K562 (cell line): Measurements from ENCODE around the gene PDZD8. TPM values are rescaled to one million over a fixed set of nuclear protein-coding genes. Genes with fewer than 3 reads are reported as not detected.
A peak's percentile ranks its signal among the peaks of the same experiment; 100 is the strongest.

Experiments used
- ATAC-seq: fragments of 200-7000 bp; cut with Tn5 transposase; 3 replicates; pipeline ENCODE4 v1.9.1; 2020; ENCODE audit warnings: moderate library complexity
- BruUV-seq: library from RNA; stranded (reverse); fragments of 400-500 nt; replicated peaks from 2 replicates; lab custom pipeline; 2021; lab: Mats Ljungman, UMichigan
- CTCF ChIA-PET: fragments of 300-600 bp; formaldehyde crosslinking; extraction: SDS; loops from one replicate; lab custom pipeline; 2021; ENCODE audit warnings: low intra/inter-chr PET ratio; lab: Yijun Ruan, JAX
- POLR2A ChIA-PET: fragments of 300-600, 350-650 bp; sonication (Branson Sonifier 250); formaldehyde crosslinking; extraction: SDS; loops from one replicate; lab custom pipeline; 2021; ENCODE audit warnings: antibody characterized with exemption, inconsistent platforms; lab: Yijun Ruan, JAX
- DNase-seq, 4 experiments: peaks; one replicate each; pipeline versions ENCODE4 v3.0.0 to v3.0.0-alpha.2; 2011 to 2018; ENCODE audit warnings: low spot score in 3 of 4, mixed read lengths in 3 of 4; ENCODE audit errors: extremely low read depth in 1 of 4
- FAIRE-seq: peaks from 2 replicates; lab custom pipeline; 2011; peaks lifted over from hg19 to GRCh38; lab: Jason Lieb, UNC
- H2AFZ ChIP-seq: 2 replicates; pipeline ENCODE4 v1.6.0; 2011; ENCODE audit warnings: low read depth, low read length, control low read depth, inconsistent platforms
- H3K27ac ChIP-seq: fragments of 200-600 bp; 3 replicates; pipeline ENCODE4 v1.8.0; 2011; ENCODE audit warnings: low read depth, mild to moderate bottlenecking, control low read depth, inconsistent platforms, low read length, moderate library complexity, mixed read lengths; ENCODE audit errors: extremely low read depth
- H3K27me3 ChIP-seq, 2 experiments: fragments of 300-600 bp in 1 of 2; 2 replicates in 1 of 2; 3 replicates in 1 of 2; pipeline versions ENCODE4 v1.6.0 to v1.8.0; 2011; ENCODE audit warnings: inconsistent platforms in 2 of 2, low read length in 2 of 2, mild to moderate bottlenecking in 1 of 2, mixed read lengths in 1 of 2, moderate library complexity in 1 of 2; ENCODE audit not compliant: control insufficient read depth in 2 of 2, insufficient read depth in 2 of 2
- H3K36me3 ChIP-seq: fragments of 300-600 bp; 3 replicates; pipeline ENCODE4 v1.8.0; 2011; ENCODE audit warnings: mild to moderate bottlenecking, low read length, inconsistent platforms; ENCODE audit not compliant: control insufficient read depth, insufficient read depth
- H3K4me1 ChIP-seq, 2 experiments: fragments of 200-600 bp in 1 of 2; replicated peaks in 1 of 2; 2 replicates in 1 of 2; 3 replicates in 1 of 2; pipeline versions ENCODE4 v1.5.1 to v1.8.0; 2011; ENCODE audit warnings: inconsistent platforms in 2 of 2, low read length in 2 of 2, mild to moderate bottlenecking in 1 of 2, mixed read lengths in 1 of 2, moderate library complexity in 1 of 2; ENCODE audit not compliant: control insufficient read depth in 2 of 2, insufficient read depth in 2 of 2
- H3K4me2 ChIP-seq: 2 replicates; pipeline ENCODE4 v1.6.1; 2011; ENCODE audit warnings: low read length, control low read depth, inconsistent platforms, mixed read lengths; ENCODE audit not compliant: insufficient read depth
- H3K4me3 ChIP-seq: fragments of 200-600 bp; sonication (generic), shearing (Covaris generic); 2 replicates; pipeline ENCODE4 v1.5.1; 2016; ENCODE audit warnings: control low read depth, inconsistent platforms
- H3K79me2 ChIP-seq: fragments of 200-600 bp; 3 replicates; pipeline ENCODE4 v1.8.0; 2011; ENCODE audit warnings: low read length, inconsistent platforms; ENCODE audit not compliant: control insufficient read depth, insufficient read depth
- H3K9ac ChIP-seq, 2 experiments: 2 replicates each; pipeline versions ENCODE4 v1.6.0 to v1.6.1; 2011; ENCODE audit warnings: low read depth in 2 of 2, low read length in 2 of 2, control low read depth in 1 of 2, inconsistent platforms in 1 of 2, mild to moderate bottlenecking in 1 of 2, mixed read lengths in 1 of 2; ENCODE audit not compliant: insufficient read depth in 1 of 2
- H3K9me1 ChIP-seq: one replicate; pipeline ENCODE4 v1.6.0; 2011; ENCODE audit warnings: inconsistent platforms, mild to moderate bottlenecking, low read length, moderate library complexity; ENCODE audit not compliant: control insufficient read depth, insufficient read depth
- H3K9me3 ChIP-seq: replicated peaks from 2 replicates; pipeline ENCODE4 v1.5.1; 2011; ENCODE audit warnings: low read depth, low read length, inconsistent platforms; ENCODE audit not compliant: control insufficient read depth, insufficient read depth
- H4K20me1 ChIP-seq: replicated peaks from 2 replicates; pipeline ENCODE4 v1.6.1; 2011; ENCODE audit warnings: low read length, inconsistent platforms, mixed read lengths; ENCODE audit not compliant: control insufficient read depth, insufficient read depth
- GABPA ChIP-seq: fragments of 200-800 bp; sonication (Bioruptor generic); conservative IDR thresholded peaks from 2 replicates; pipeline ENCODE4 v1.6.1; 2016; ENCODE audit warnings: low read depth, missing genetic modification characterization, missing compliant biosample characterization
- ZNF584 ChIP-seq: fragments of 200-800 bp; sonication (Bioruptor generic); IDR thresholded peaks from 2 replicates; pipeline ENCODE4 v1.6.1; 2016; ENCODE audit warnings: low read depth, mild to moderate bottlenecking, missing genetic modification characterization, missing compliant biosample characterization
- WGBS: fragments of 100-300 bp; shearing (Covaris generic); methylation state at CpG from one replicate; pipeline ENCODE4 v1.1.6; 2016; ENCODE audit warnings: low coverage, mixed read lengths; ENCODE audit not compliant: insufficient coverage; ENCODE audit errors: missing lambda C conversion rate; 5-methylcytosine and 5-hydroxymethylcytosine counted together
- in situ Hi-C: fragments of 300-500 bp; cut with MboI; formaldehyde crosslinking; loops from 4 replicates; pipeline ENCODE4 v1.15.0; 2018; ENCODE audit warnings: inconsistent platforms, mixed read lengths
- intact Hi-C: fragments of 100-400 bp; cut with micrococcal nuclease; formaldehyde crosslinking; loops from 2 replicates; pipeline ENCODE4 v1.14.2; 2022
- polyA plus RNA-seq, 8 experiments: library from polyadenylated mRNA; depleted of rRNA in 4 of 8; stranded (reverse) in 5 of 8; unstranded in 3 of 8; fragments of >200 nt; fragmentation: Nextera tagmentation in 2 of 8; fragmentation: Illumina TruSeq in 1 of 8; extraction: Ambion mirVana in 2 of 8; extraction: Trizol in 1 of 8; gene quantifications; 2 replicates each; pipeline versions ENCODE4 v1.2.1 to v1.2.3, GENCODE V29; 2011 to 2014; ENCODE audit warnings: inconsistent platforms in 1 of 8, missing spikeins in 1 of 8
- total RNA-seq, 7 experiments: library from RNA; depleted of rRNA in 6 of 7; stranded (reverse); fragments of >200 nt in 6 of 7; fragmentation: Illumina TruSeq in 2 of 7; extraction: Trizol in 2 of 7; gene quantifications; 2 replicates each; pipeline versions ENCODE4 v1.2.1 to v1.2.3, GENCODE V29; 2011 to 2021; ENCODE audit warnings: low replicate concordance in 1 of 7

Gene PDZD8
- total and polyA plus RNA-seq, 9 of the 15 experiments (the other 6 are each of a cell fraction or from before 2014, with no cell fraction given), result 5.5 to 53.4 (median 36.8) TPM

DNA sequence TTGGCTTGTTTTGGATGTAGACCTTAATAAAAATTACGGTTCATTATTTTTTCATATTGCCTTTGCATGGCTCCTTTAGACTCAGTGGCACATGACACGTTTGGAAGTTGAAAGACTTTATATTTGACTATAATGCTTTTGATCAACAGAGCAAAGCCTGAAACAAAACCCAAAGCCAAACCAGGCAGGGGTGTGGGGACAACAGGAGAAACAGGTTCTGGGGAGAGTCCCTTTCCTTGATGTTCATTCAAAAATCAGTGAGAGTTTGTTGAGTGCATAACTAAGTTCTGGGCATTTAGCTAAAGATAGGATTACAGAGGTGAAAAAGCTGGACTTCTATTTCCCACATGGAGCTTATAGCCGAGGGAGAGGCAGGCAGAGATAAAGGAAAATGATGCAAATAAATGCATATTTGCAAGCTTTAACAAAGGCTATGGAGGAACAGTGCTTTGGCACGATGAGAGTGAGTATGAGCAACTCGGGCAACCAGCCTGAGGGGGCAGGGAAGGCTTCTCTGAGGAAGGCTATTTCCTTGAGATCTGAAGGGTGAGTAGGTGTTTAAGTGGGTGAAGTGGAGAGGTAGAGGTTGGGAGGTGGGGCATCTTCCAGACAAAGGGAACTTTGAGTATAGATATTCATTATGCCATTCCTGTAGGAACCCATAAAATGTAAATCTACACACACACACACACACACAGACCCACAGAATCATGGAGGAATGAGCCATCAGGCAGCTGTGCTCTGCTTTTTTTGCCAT, 34.5 kb upstream of the PDZD8 start:
- no peaks in the 10 kb centered on the region for H3K27me3 ChIP-seq
- no peaks in the 10 kb centered on the region for H4K20me1 ChIP-seq
- BruUV-seq, result no TSS peak
- DNase-seq (no peak), FAIRE-seq (no peak)
- H3K4me1 ChIP-seq, result peaks cover 30 to 78% of the 10 kb centered on the region in 2 experiments
- ChIA-PET CTCF (no interaction called here), POLR2A (interaction anchor here (0.7 to 1.3 kb wide), 5 partner anchors 13 to 40 kb away, joined by 3 to 4 read pairs (median 3); no protein-coding TSS in a partner anchor)
- 0 out of 3 replicates have a peak, but pooled peaks cover 5% of the 10 kb centered on the region for H3K79me2 ChIP-seq
- 16% methylated on average over 5 of the region's 5 CpGs for WGBS
- H3K9me1 ChIP-seq, result no peaks in the 10 kb centered on the region
- peak overlapping the region; percentile 81 for H2AFZ ChIP-seq
- H3K4me2 ChIP-seq, result peak overlapping the region; percentile 48
- no peak overlapping the region for H3K4me3 ChIP-seq
- intact Hi-C loops, result loop anchor here (2.0 kb wide), 1 partner anchor 35 kb away; the partner anchor contains the start of gene PDZD8
- H3K27ac ChIP-seq, result peak overlapping the region; percentile 89
- no peak for TF ChIP-seq GABPA (tag)
- 0 out of 2 replicates have a peak, but pooled peaks have one; percentile 6 for TF ChIP-seq ZNF584 (CRISPR knock-in tag)
- TF ChIP-seq, all 486 proteins: peak for 1
- no peaks in the 10 kb centered on the region for H3K9me3 ChIP-seq
- ATAC-seq, result no peak
- in situ Hi-C loops, result no loop called here
- H3K9ac ChIP-seq, result peak overlapping the region in 1 of 2 experiments; percentile 59; a peak in 2 of 4 replicates
- H3K36me3 ChIP-seq, result no peaks in the 10 kb centered on the region
